D721Med (cell line): ENCODE results near the gene MS4A2.
"Not testable (repeated sequence)": the region's sequence is repeated elsewhere in the genome, so short reads cannot be mapped to it uniquely, and the experiment has no call there.

Experiments
- DNase-seq: peaks from one replicate; pipeline ENCODE4 v3.0.0; 2011; ENCODE audit warnings: low spot score; ENCODE audit not compliant: insufficient read length
- FAIRE-seq: peaks from 2 replicates; lab custom pipeline; 2011; peaks lifted over from hg19 to GRCh38; lab: Jason Lieb, UNC
- TF ChIP-seq, protein P1 (sequence below): IDR thresholded peaks from 2 replicates; pipeline ENCODE4 v1.5.1; 2012; ENCODE audit warnings: mild to moderate bottlenecking, control low read depth; ENCODE audit not compliant: insufficient read depth; ENCODE audit errors: missing control alignments

Gene MS4A2

DNA sequence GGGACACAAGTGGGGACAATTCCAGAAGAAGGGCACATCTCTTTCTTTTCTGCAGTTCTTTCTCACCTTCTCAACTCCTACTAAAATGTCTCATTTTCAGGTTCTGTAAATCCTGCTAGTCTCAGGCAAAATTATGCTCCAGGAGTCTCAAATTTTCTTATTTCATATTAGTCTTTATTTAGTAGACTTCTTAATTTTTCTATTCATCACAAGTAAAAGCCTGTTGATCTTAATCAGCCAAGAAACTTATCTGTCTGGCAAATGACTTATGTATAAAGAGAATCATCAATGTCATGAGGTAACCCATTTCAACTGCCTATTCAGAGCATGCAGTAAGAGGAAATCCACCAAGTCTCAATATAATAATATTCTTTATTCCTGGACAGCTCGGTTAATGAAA is at the start of gene MS4A2:
Gene MS4A2 (plus strand): TSS at position 301 of the 400 bp plus-strand sequence. CDS start 102 bp downstream, outside the sequence.
- no peak for DNase-seq
- TF ChIP-seq, protein P1, sequence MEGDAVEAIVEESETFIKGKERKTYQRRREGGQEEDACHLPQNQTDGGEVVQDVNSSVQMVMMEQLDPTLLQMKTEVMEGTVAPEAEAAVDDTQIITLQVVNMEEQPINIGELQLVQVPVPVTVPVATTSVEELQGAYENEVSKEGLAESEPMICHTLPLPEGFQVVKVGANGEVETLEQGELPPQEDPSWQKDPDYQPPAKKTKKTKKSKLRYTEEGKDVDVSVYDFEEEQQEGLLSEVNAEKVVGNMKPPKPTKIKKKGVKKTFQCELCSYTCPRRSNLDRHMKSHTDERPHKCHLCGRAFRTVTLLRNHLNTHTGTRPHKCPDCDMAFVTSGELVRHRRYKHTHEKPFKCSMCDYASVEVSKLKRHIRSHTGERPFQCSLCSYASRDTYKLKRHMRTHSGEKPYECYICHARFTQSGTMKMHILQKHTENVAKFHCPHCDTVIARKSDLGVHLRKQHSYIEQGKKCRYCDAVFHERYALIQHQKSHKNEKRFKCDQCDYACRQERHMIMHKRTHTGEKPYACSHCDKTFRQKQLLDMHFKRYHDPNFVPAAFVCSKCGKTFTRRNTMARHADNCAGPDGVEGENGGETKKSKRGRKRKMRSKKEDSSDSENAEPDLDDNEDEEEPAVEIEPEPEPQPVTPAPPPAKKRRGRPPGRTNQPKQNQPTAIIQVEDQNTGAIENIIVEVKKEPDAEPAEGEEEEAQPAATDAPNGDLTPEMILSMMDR: no peak
- FAIRE-seq: no peak

DNA sequence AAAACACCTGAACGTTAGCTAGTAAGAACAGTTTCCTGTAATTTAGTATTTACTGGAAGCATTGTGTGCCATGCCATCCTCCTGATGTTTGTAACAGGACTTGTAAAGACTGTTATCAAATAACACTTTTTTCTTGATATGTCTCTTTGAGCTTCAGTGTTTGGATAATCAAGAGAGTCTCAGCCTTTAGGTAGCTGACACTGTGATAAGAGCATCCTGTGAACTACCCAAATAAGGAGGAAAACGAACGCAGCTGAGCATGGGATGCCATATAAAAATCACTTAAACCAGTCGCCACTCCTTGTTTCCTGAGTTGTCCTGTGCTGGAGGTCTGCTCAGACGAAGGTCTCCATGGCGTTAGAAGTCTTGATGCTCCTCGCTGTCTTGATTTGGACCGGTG is 48.4 kb upstream of the MS4A2 start, which contains the start of gene OOSP2:
Gene OOSP2 (plus strand): TSS at position 301 of the 400 bp plus-strand sequence. CDS start 51 bp downstream, at position 352.
- no peak for DNase-seq
- TF ChIP-seq, protein P1: no peak
- no peak for FAIRE-seq

DNA sequence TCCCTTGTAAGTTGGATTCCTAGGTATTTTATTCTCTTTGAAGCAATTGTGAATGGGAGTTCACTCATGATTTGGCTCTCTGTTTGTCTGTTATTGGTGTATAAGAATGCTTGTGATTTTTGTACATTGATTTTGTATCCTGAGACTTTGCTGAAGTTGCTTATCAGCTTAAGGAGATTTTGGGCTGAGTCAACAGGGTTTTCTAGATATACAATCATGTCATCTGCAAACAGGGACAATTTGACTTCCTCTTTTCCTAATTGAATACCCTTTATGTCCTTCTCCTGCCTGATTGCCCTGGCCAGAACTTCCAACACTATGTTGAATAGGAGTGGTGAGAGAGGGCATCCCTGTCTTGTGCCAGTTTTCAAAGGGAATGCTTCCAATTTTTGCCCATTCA is 38.0 kb upstream of the MS4A2 start:
- not testable (repeated sequence) for FAIRE-seq, DNase-seq

DNA sequence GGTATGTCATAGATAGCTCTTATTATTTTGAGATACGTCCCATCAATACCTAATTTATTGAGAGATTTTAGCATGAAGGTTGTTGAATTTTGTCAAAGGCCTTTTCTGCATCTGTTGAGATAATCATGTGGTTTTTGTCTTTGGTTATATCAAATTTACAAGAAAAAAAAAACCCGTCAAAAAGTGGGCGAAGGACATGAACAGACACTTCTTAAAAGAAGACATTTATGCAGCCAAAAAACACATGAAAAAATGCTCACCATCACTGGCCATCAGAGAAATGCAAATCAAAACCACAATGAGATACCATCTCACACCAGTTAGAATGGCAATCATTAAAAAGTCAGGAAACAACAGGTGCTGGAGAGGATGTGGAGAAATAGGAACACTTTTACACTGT is 37.6 kb upstream of the MS4A2 start:
- not testable (repeated sequence) for FAIRE-seq, DNase-seq

DNA sequence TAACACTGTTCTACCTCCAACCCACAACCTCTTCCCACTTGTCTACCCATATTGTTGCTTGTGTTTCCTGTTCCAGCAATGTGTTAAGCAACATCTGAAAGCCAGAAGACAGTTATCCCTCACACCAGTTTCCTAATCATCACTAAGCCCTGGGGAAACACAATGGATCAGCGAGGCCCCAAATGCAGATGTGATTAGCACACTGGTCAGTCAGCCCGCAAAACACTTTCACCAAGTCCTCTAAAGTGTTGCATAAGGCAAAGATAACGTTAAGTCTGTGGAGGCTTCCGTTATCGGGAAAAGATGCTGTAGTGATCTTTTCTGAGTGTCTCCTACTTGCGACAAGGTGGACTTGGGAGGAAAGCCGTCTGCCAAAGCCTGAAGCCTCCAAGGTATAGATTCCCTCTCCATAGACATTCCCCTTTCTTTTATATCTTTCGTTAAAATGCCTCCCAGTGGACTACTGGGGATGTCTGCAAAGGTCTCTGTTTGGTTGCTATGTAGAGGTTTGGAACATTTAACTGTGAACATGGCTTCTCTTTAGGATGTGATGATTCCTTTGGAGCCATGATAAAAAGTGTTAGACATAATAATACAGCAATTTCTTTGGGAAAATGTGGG is 32.0 kb upstream of the MS4A2 start, which contains the start of gene MS4A3:
Gene MS4A3 (plus strand): TSS at position 317 of the 621 bp plus-strand sequence. CDS start 4,496 bp downstream, outside the sequence.
- DNase-seq: no peak
- no peak for FAIRE-seq
- TF ChIP-seq, protein P1: no peak

DNA sequence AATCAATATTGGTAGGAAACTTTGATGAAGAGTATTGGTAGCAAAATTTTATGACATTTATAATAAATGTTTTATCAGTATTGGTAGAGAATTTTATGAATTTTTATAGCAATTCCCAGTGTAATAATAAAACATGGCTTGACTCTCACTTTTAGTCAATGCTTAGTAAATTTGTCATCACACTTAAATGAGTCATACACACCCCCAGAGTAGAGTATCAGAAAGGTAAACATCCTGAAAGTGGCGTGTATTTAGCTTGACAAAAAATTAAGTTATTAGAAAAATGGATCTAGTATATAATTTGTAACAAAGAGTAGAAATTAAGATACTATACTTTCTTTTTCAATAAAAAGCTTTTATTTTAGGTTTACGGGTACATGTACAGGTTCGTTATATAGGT is 29.4 kb upstream of the MS4A2 start:
- TF ChIP-seq, protein P1: no peak
- no peak for DNase-seq
- no peak for FAIRE-seq

DNA sequence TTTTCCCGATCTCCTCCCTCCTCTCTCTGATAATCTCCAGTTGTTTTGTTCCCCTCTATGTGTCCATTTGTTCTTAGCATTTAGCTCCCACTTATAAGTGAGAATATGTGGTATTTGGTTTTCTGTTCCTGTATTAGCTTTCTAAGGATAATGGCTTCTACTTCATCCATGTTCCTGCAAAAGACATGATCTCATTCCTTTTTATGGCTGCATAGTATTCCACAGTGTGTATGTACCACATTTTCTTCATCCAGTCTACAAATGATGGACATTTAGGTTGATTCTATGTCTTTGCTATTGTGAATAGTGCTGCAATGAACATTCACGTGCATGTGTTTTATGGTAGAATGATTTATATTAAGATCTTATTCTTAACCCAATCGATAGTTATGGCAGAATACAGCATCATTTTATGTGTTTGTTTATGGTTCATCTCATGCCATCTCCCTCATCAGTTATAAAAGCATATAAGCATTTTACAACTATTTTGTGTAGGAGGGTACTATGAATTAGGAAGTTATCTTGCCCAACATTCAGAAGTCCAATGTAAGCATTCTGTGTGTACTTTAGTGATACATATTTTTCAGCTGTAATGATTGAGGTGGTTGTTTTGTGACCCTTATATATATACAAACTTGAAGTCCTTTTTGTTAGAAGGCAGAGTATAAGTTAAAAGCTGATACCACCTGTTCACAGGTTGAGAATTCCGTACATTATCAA is 28.8 kb upstream of the MS4A2 start:
- DNase-seq (no peak), FAIRE-seq (no peak)

More for the DNA sequence above, 28.8 kb upstream of the MS4A2 start:
- TF ChIP-seq, protein P1: no peak
